Adrenal gland (tissue), 12 donors: Measurements from ENCODE around the gene POC1A. TPM values are rescaled to one million over a fixed set of nuclear protein-coding genes. Genes with fewer than 3 reads are reported as not detected.
A peak's percentile ranks its signal among the peaks of the same experiment; 100 is the strongest.
"Not testable (repeated sequence)": the region's sequence is repeated elsewhere in the genome, so short reads cannot be mapped to it uniquely, and the experiment has no call there.

ENCODE experiments used
- DNase-seq, 7 donors: peaks; one replicate each; pipeline ENCODE4 v3.0.0-alpha.2; 2019 to 2020
- H3K27ac ChIP-seq, 5 donors: fragments of 200-600 bp; sonication (generic) in 4 of 5; 1 replicate in 3 of 5; 2 replicates in 2 of 5; pipeline versions ENCODE4 v1.5.1 to v1.8.0; 2016 to 2020; ENCODE audit warnings: mild to moderate bottlenecking in 1 of 5
- H3K27me3 ChIP-seq: fragments of 200-600 bp; 2 replicates; pipeline ENCODE4 v1.8.0; 2021
- H3K36me3 ChIP-seq, 2 donors: fragments of 200-600 bp; replicated peaks in 1 of 2; 1 replicate in 1 of 2; 2 replicates in 1 of 2; pipeline versions ENCODE4 v1.5.1 to v1.8.0; 2018 to 2022
- H3K4me1 ChIP-seq, 2 donors: fragments of 200-600 bp; replicated peaks in 1 of 2; 1 replicate in 1 of 2; 2 replicates in 1 of 2; pipeline versions ENCODE4 v1.5.1 to v1.8.0; 2018 to 2021
- H3K4me3 ChIP-seq, 4 donors: fragments of 200-600 bp; sonication (generic) in 3 of 4; one replicate each; pipeline ENCODE4 v1.5.1; 2016 to 2018
- H3K9me3 ChIP-seq, 3 donors: fragments of 200-600 bp; sonication (generic) in 1 of 3; replicated peaks in 1 of 3; 1 replicate in 2 of 3; 2 replicates in 1 of 3; pipeline versions ENCODE4 v1.5.1 to v1.8.0; 2016 to 2021
- POLR2A ChIP-seq, 2 donors: fragments of 450-650 bp; IDR thresholded peaks; one replicate each; pipeline ENCODE4 v1.6.1; 2017; ENCODE audit warnings: antibody characterized with exemption in 2 of 2, mild to moderate bottlenecking in 2 of 2, moderate library complexity in 1 of 2
- WGBS, 4 donors: extraction: QIAGEN DNeasy Blood & Tissue Kit in 2 of 4; methylation state at CpG; one replicate each; pipeline versions ENCODE4 v1.1.5 to v1.1.7; 2013 to 2017; 5-methylcytosine and 5-hydroxymethylcytosine counted together
- intact Hi-C, 2 donors: fragments of 100-400 bp; cut with DNase I; formaldehyde crosslinking; loops; one replicate each; pipeline versions ENCODE4 v1.14.1 to v1.15.0; 2022 to 2023
- polyA plus RNA-seq, 3 donors: library from polyadenylated mRNA; stranded (reverse); fragments of 200-250 nt in 2 of 3; fragments of 350-450 nt in 1 of 3; fragmentation: Illumina TruSeq in 1 of 3; extraction: RNeasy Lipid Tissue Mini Kit (QIAGEN cat#74804) in 1 of 3; gene quantifications; one replicate each; pipeline ENCODE4 v1.2.3, GENCODE V29; 2013 to 2014
- total RNA-seq, 9 donors: library from RNA; depleted of rRNA in 4 of 9; stranded (reverse); fragments of >200 nt in 4 of 9; fragments of 120-200 nt in 1 of 9; fragmentation: NEBNext Ultra II Directional in 1 of 9; extraction: Animal tissue kit (Norgen Biotek cat#: 25700) in 1 of 9; gene quantifications; one replicate each; pipeline versions ENCODE4 v1.1.0 to v1.2.4, GENCODE V29; 2013 to 2023
- TF ChIP-seq, protein P1 (sequence below), 6 experiments: fragments of 450-650 bp in 4 of 6; fragments of 200-600 bp in 2 of 6; sonication (generic) in 1 of 6; IDR thresholded peaks; 1 replicate in 5 of 6; 2 replicates in 1 of 6; pipeline versions ENCODE4 v1.5.1 to v1.8.0; 2016 to 2021; ENCODE audit warnings: antibody characterized with exemption in 6 of 6, mild to moderate bottlenecking in 2 of 6, moderate library complexity in 1 of 6
- donor health status: healthy with polysubstance abuse.
- donor health status: Bipolar disorder and iron deficiency.
- donor health status: DM: yes; HTN: yes; CAD: no.
- donor health status: DM: no; HTN: no; CAD: no.
- donor health status: DM: no; HTN: no; CAD: no.
- donor health status: DM: yes; HTN: yes; CAD: no.

Gene POC1A
- total and polyA plus RNA-seq, 12 donors = 2.0 to 8.4 (median 5.5) TPM

DNA sequence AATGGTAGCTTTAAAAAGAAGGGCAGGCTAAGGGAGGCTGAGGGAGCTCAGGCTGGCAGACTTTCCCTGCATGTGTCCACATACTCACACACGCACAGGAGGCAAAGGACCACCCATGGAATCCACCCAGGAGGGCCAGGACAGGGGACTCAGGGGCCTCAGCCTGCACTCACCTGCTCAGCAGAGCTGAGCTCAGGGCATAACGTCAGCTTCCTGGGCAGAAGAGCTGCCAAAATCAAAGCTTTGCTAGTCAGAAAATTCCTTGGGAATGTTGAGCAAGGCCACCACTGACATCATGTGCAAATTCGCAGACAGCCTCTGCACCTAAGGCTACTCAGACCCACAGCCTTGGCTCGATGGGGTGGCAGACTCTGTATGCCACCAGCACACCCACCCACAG, 27.3 kb upstream of the POC1A start:
- DNase-seq = peak; percentile 74 to 91 (median 87)
- Histone ChIP-seq H3K9me3 (no peaks in the 10 kb centered on the region), H3K4me3 (no peak overlapping the region), H3K4me1 (peaks cover 24 to 37% of the 10 kb centered on the region in 2 donors), H3K36me3 (no peaks in the 10 kb centered on the region), H3K27me3 (no peaks in the 10 kb centered on the region), H3K27ac (peak overlapping the region; percentile 73 to 98 (median 89))
- TF ChIP-seq, protein P1, sequence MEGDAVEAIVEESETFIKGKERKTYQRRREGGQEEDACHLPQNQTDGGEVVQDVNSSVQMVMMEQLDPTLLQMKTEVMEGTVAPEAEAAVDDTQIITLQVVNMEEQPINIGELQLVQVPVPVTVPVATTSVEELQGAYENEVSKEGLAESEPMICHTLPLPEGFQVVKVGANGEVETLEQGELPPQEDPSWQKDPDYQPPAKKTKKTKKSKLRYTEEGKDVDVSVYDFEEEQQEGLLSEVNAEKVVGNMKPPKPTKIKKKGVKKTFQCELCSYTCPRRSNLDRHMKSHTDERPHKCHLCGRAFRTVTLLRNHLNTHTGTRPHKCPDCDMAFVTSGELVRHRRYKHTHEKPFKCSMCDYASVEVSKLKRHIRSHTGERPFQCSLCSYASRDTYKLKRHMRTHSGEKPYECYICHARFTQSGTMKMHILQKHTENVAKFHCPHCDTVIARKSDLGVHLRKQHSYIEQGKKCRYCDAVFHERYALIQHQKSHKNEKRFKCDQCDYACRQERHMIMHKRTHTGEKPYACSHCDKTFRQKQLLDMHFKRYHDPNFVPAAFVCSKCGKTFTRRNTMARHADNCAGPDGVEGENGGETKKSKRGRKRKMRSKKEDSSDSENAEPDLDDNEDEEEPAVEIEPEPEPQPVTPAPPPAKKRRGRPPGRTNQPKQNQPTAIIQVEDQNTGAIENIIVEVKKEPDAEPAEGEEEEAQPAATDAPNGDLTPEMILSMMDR (IDR thresholded peaks at IDR 0.05) = no peak
- TF ChIP-seq POLR2A (IDR thresholded peaks at IDR 0.05) = peak in 1 of 2 donors; percentile 68
- intact Hi-C loops = no loop called here
- 28 to 39% (median 36%) methylated on average over 2 to 4 of the region's 4 CpGs for WGBS, 4 donors

DNA sequence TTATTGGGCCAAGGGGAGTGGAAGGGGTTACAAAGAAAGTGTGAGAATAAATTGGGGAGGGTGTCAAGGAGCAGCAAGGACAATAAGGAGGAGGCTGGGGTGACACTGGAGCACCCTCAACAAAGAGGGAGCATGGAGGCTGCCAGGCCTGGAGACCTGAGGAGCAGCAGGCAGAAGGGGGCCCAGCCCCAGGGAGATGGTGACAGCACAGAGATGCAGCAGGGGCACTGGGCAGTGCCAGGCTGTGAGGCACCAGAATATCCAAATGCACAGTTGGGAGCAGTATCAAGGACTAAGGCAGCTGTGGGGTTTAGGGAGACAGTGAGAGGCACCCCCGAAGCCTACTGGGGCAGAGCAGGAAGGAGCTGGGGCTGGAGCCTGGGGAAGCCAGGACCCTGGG, 24.3 kb upstream of the POC1A start:
- no peaks in the 10 kb centered on the region for H3K27me3 ChIP-seq
- no peaks in the 10 kb centered on the region for H3K36me3 ChIP-seq
- no peak overlapping the region for H3K4me3 ChIP-seq
- peak overlapping the region; percentile 50 to 96 (median 89) for H3K27ac ChIP-seq
- no peaks in the 10 kb centered on the region for H3K9me3 ChIP-seq
- DNase-seq = peak in 1 of 7 donors; percentile 18
- intact Hi-C loops = no loop called here
- peaks cover 26 to 41% of the 10 kb centered on the region in 2 donors for H3K4me1 ChIP-seq
- 94 to 100% (median 100%) methylated on average over 1 of the region's 1 CpG for WGBS, 4 donors
- TF ChIP-seq, protein P1 (IDR thresholded peaks at IDR 0.05) = no peak
- TF ChIP-seq POLR2A (IDR thresholded peaks at IDR 0.05) = no peak

DNA sequence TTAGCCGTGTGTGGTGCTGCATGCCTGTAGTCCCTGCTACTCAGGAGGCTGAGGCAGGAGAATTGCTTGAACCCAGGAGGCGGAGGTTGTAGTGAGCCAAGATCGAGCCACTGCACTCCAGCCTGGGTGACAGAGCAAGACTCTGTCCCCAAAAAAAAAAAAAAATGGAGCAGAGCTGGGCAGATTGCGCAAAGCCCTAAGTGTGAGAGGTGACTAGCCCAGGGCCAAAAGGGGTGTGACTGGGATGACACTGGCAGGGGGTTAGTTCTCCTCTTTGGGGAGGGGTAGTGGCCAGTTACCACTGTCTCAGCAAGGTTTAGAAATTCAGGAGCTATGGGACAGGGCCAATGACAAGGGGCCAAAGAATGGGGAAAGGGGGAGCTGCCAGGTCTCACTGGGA, 23.9 kb upstream of the POC1A start:
- Histone ChIP-seq H3K27ac (peak overlapping the region; percentile 50 to 96 (median 89)), H3K4me1 (peaks cover 26 to 38% of the 10 kb centered on the region in 2 donors)
- H3K36me3 ChIP-seq, intact Hi-C loops, H3K4me3 ChIP-seq, H3K9me3 ChIP-seq, H3K27me3 ChIP-seq: not testable (repeated sequence)
- 59 to 77% (median 72%) methylated on average over 4 of the region's 4 CpGs for WGBS, 4 donors
- DNase-seq = peak in 2 of 7 donors; percentile 26 to 68

DNA sequence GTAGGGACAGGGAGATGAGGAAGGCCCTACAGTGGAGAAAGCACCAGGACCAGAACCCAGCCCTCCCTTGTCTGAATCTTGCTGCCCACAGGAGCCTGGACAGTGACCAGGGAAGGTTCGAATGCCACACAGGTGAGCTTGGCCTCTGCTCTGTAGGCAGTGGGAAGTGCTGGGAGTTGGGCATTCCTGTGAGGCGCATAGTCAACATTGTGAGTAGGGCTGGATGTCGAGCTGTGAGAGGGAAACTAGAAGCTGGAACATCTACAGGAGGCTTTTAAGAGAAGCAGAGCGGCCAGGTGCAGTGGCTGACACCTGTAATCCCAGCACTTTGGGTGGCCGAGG, 23.4 kb upstream of the POC1A start:
- TF ChIP-seq POLR2A (IDR thresholded peaks at IDR 0.05) = no peak
- TF ChIP-seq, protein P1 (IDR thresholded peaks at IDR 0.05) = no peak
- WGBS, 4 donors = 69 to 85% (median 80%) methylated on average over 5 of the region's 5 CpGs
- peak in 1 of 7 donors; percentile 39 for DNase-seq
- Histone ChIP-seq H3K9me3 (no peaks in the 10 kb centered on the region), H3K4me3 (no peak overlapping the region), H3K4me1 (peaks cover 26 to 35% of the 10 kb centered on the region in 2 donors), H3K27me3 (no peaks in the 10 kb centered on the region), H3K27ac (peak overlapping the region; percentile 50 to 96 (median 89)), H3K36me3 (no peaks in the 10 kb centered on the region)
- intact Hi-C loops = no loop called here

GRCh38 chr3:52176951-52177700, 22.9 kb upstream of the POC1A start:
- intact Hi-C loops = no loop called here
- Histone ChIP-seq H3K4me1 (peaks cover 20 to 29% of the 10 kb centered on the region in 2 donors), H3K27ac (peak overlapping the region; percentile 62 to 96 (median 89)), H3K27me3 (no peaks in the 10 kb centered on the region), H3K36me3 (no peaks in the 10 kb centered on the region), H3K4me3 (no peak overlapping the region), H3K9me3 (no peaks in the 10 kb centered on the region)
- DNase-seq = peak; percentile 83 to 97 (median 93)
- 35 to 70% (median 41%) methylated on average over 14 to 15 of the region's 15 CpGs for WGBS, 4 donors
- peak in 1 of 2 donors; percentile 45 for TF ChIP-seq POLR2A (IDR thresholded peaks at IDR 0.05)
- TF ChIP-seq, protein P1 (IDR thresholded peaks at IDR 0.05) = peak in 2 of 6 experiments; percentile 34 to 43
